Adipocyte (in vitro differentiated cells): ENCODE data around the gene AMH.

Source experiments
- DNase-seq: peaks from one replicate; pipeline ENCODE4 v3.0.0-alpha.2; 2015; ENCODE audit warnings: low read depth
- H3K27me3 ChIP-seq: replicated peaks from 2 replicates; pipeline ENCODE4 v1.7.0; 2013; ENCODE audit warnings: mild to moderate bottlenecking, low read length, moderate library complexity; ENCODE audit not compliant: control insufficient read depth, insufficient read depth
- H3K36me3 ChIP-seq: 2 replicates; pipeline ENCODE4 v1.7.0; 2013; ENCODE audit warnings: low read length, mild to moderate bottlenecking, moderate library complexity; ENCODE audit not compliant: control insufficient read depth, insufficient read depth, severe bottlenecking
- H3K4me1 ChIP-seq: 2 replicates; pipeline ENCODE4 v1.7.0; 2013; ENCODE audit warnings: mild to moderate bottlenecking, low read length, moderate library complexity; ENCODE audit not compliant: control insufficient read depth, insufficient read depth
- H3K4me3 ChIP-seq: 2 replicates; pipeline ENCODE4 v1.7.0; 2013; ENCODE audit warnings: mild to moderate bottlenecking, low read length, moderate library complexity
- H3K9ac ChIP-seq: 2 replicates; pipeline ENCODE4 v1.7.0; 2013; ENCODE audit warnings: mild to moderate bottlenecking, low read length, moderate library complexity
- H3K9me3 ChIP-seq: 2 replicates; pipeline ENCODE4 v1.7.0; 2013; ENCODE audit warnings: mild to moderate bottlenecking, low read length, moderate library complexity; ENCODE audit not compliant: control insufficient read depth

The AMH gene

DNA sequence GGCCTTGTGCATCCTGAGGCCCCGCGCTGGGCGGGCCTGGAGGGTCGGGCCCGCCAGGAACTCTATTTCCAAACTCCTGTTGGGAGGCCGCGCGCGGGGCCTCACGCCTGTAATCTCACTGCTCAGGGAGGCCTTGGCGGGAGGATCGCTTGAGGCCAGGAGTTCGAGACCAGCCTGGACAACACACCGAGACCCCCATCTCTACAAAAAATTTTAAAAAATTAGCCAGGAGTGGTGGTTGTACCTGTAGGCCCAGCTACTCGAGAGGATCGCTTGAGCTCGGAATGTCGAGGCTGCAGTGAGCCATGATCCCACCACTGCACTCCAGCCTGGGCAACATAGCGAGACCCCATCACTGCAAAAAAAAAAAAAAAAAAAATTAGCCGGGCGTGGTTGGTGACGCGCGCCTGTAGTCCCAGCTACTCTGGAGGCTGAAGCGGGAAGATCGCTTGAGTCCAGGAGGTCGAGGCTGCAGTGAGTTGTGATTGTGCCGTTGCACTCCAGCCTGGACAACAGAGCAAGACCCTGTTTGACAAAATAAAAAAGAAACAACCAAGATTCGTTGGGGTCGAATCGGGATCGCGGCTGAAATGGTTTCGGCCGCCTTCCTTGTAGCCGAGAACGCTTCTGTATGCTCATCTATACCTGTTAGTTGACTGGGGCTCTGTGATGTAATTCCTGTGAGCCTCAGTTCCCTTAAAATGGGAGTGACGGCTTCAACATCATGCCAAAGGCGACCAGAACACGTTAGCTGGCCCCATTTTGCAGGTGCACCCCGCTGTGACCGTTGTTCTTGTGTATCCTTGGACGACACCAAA is 11.9 kb upstream of the AMH start:
- peaks cover 54% of the 10 kb centered on the region for H3K4me1 ChIP-seq

DNA sequence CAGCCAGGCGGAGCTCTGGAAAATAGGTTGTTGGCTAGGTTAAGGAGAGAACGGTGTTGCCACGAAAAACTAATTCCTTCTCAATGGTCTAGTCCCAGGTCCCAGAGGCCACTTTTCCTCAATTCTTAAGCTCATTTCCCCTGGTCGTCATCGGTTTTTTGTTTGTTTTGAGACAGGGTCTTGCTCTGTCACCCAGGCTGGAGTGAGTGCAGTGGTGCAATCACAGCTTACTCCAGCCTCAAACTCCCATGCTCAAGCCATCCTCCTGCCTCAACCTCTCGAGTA is 11.3 kb upstream of the AMH start:
- peak overlapping the region; percentile 97 for H3K9ac ChIP-seq
- peaks cover 12% of the 10 kb centered on the region for H3K36me3 ChIP-seq
- H3K4me3 ChIP-seq, result peak overlapping the region; percentile 89
- H3K4me1 ChIP-seq, result peaks cover 54% of the 10 kb centered on the region
- H3K9me3 ChIP-seq, result no peaks in the 10 kb centered on the region
- no peaks in the 10 kb centered on the region for H3K27me3 ChIP-seq
- DNase-seq, result no peak

More for the DNA sequence above, 11.9 kb upstream of the AMH start:
- Histone ChIP-seq H3K36me3 (peaks cover 17% of the 10 kb centered on the region), H3K9ac (peak overlapping the region; percentile 97), H3K9me3 (no peaks in the 10 kb centered on the region), H3K4me3 (peak overlapping the region; percentile 89), H3K27me3 (no peaks in the 10 kb centered on the region)
- no peak for DNase-seq

DNA sequence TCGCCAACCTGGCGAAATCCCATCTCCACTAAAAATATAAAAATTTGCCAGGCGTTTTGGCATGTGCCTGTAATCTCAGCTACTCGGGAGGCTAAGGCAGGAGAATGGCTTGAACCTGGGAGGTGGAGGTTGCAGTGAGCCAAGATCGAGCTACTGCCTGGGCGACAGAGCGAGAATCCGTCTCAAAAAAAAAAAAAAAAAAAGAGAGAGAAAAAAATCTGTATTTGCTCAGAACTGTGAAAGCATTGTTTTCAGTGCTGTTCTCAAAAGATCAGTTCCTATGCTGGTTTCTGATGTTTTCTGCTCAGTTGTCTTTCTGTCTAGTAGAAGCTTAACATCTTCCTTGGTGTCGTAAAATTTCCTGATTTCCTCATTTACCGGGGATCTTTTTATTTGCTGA is 9.9 kb upstream of the AMH start:
- DNase-seq, result no peak
- peaks cover 54% of the 10 kb centered on the region for H3K4me1 ChIP-seq
- H3K9me3 ChIP-seq, result no peaks in the 10 kb centered on the region
- no peaks in the 10 kb centered on the region for H3K27me3 ChIP-seq
- H3K4me3 ChIP-seq, result peak overlapping the region; percentile 78
- H3K9ac ChIP-seq, result peak overlapping the region; percentile 79
- peaks cover 12% of the 10 kb centered on the region for H3K36me3 ChIP-seq

DNA sequence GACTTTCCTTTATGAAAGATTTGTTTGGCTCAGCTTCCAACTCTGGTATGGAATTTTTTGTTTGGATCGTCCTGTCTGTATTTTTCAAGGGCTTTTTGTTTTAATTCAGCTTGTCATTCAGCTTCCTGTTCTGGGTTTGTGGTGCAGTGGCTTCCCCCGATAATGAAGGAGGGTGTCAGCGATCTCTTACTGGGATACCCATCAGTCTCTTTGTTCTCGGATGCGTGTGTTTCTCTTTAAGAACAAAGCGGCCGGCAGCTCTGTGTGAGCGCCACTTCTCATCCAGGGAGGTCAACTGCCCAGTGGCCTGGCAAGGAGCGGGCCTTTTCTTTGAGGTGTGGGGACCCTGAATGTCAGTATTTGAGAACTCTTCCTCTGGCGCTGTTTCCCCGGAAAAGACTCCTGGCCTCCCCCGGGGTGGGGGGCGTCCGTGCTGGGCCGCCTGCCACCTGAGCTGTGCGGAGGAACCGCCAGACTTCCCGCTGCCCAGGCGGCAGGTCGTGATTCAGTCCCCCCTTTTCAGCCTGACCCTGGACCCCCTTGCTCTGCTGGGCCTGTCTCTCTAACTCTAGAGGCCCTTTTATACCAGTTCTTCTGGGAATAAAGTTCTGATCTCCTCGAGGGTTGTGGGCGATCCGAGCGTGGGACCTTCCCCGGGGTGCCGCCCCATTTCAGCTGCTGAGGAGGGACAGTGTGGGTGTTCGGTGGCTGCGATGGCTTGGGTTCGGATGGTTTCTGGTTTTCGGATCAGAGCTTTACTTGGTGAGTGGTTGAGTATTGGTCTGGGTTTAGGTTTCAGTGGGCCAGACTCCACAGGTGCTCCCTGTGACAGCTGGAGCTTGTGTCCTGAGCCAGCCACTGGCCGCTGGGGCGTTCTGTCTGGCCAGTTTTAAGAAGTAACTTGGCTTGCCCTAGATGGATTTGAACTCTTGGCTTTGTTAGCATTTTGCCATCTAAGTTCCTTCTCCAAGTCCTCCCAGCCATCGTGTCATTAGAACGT is 9.1 kb upstream of the AMH start:
- no peaks in the 10 kb centered on the region for H3K27me3 ChIP-seq
- peaks cover 47% of the 10 kb centered on the region for H3K4me1 ChIP-seq
- H3K36me3 ChIP-seq, result peaks cover 19% of the 10 kb centered on the region
- H3K9me3 ChIP-seq, result no peaks in the 10 kb centered on the region
- peak overlapping the region; percentile 78 for H3K4me3 ChIP-seq
- DNase-seq, result peak; percentile 59
- peak overlapping the region; percentile 79 for H3K9ac ChIP-seq

DNA sequence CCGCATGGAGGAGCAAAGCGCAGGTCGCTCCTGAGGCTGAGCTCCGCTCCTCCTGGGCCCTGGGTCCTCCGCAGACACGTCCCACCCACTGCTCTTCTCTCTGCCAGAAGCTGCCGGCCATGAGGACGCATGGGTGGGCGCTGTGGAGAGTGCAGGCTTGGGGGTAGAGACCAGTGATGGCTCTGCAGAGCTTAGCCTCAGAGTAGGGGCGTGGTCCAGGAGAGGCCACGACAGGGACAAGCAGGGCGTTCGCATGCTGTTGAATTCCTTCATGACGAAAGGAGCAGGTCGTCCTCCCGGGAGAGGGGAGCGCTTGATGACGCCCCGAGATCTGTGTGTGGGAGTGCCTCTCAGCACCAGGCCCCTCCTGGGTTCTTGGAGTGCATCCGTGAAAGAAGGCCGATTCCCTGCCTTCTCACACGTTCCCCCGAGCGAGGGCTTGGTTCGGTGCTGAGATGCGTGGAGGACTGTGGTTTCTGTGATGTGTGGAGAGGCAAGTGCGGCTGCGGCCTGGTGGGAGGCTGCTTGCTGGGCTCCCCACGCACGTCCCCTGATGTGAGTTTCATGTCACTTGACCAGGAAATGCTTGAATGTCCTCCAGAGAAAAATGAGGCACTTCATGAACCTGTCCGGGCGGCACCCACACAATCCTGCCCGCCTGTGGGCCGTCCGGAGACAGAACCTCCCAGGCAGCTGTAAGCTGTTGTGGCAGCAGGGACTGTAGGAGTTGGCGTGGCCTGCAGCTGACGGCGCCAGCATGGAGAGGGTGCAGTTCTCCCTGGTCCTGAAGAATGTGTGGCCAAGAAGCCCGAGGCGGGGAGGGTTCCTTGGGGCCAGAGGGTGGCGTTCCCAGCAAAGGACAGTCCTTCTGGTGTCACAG is 8.0 kb upstream of the AMH start:
- Histone ChIP-seq H3K27me3 (no peaks in the 10 kb centered on the region), H3K36me3 (peaks cover 29% of the 10 kb centered on the region), H3K4me3 (peak overlapping the region; percentile 78), H3K4me1 (peaks cover 44% of the 10 kb centered on the region), H3K9me3 (no peaks in the 10 kb centered on the region), H3K9ac (peak overlapping the region; percentile 30)
- DNase-seq, result no peak

DNA sequence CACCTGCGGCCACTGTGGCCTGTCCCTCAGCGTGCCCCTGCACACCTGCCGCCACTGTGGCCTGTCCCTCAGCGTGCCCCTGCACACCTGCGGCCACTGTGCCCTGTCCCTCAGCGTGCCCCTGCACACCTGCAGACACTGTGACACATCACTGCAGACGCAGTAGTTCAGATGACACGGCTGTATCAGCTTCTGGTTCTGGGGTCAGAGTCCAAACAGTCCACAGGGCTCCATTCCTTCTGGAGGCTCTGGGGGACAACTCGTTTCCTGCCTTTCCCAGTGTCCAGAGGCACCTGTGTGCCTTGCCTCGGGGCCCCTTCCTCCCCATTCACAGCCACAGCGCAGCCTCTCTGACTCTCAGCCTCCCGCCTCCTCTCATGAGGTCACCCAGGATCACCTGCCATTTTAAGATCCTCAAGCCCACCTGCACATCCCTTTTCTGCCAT is 7.0 kb upstream of the AMH start:
- Histone ChIP-seq H3K4me3 (no peak overlapping the region), H3K36me3 (peaks cover 39% of the 10 kb centered on the region), H3K4me1 (peaks cover 44% of the 10 kb centered on the region), H3K9me3 (no peaks in the 10 kb centered on the region), H3K9ac (no peak overlapping the region), H3K27me3 (no peaks in the 10 kb centered on the region)
- DNase-seq, result no peak

DNA sequence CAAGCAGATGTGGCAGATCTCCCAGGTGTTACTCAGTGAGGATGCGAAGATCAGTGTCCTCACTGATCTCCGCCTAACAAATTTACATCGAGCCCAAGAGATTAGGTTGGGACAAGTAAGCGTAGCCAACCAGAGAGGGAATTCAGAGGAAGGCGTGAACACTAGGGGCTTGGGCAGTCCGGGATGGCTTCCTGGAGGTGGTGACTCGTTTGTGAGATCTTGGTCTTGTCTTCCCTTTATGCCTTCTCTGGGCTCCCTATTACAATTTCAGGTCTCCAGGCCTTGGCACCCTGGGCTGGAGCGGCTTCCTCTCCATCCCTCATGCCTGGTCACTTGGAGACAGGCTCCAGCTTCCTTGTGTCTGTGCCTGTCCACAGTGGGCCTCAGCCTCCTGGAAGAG is 6.3 kb upstream of the AMH start:
- no peak overlapping the region for H3K9ac ChIP-seq
- peaks cover 44% of the 10 kb centered on the region for H3K36me3 ChIP-seq
- peaks cover 38% of the 10 kb centered on the region for H3K4me1 ChIP-seq
- H3K27me3 ChIP-seq, result no peaks in the 10 kb centered on the region
- no peak overlapping the region for H3K4me3 ChIP-seq
- no peak for DNase-seq
- no peaks in the 10 kb centered on the region for H3K9me3 ChIP-seq

DNA sequence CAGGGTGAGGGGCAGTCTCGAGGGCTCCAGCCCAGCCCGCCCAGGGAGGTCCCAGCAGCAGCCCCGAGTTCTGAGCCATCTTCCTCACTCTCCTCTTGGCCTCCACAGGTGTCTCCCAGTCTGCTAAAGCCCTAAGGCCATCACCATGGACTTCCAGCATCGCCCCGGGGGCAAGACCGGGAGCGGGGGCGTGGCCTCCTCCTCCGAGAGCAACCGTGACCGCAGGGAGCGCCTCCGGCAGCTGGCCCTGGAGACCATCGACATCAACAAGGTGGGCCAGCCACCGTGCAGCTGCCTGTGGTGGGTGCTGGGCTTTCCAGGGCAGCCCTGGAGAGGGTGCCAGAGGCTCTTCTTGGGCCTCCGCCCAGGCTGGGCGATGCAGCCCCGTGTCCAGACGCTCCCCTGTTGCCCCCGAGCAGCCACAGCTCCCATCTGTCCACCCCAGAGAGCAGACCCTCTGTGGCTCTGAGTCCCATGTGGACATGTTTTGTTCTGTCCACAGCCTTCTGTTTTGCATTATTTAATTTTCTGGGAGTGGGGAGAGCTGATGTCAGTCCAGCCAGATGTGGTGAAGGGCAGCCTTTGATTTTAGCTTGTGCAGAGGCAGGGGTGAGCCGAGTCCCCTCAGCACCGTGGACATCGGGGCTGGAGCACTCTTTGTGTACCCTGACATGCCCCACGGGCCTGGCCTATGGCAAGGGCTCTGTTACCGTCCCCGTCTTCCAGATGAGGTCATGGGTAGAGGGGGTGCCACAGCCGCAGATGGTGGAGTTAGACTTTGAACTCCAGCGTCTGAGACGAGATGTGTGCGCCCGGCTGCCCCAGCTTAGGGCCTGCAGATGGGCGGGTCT is 5.6 kb upstream of the AMH start:
- peaks cover 44% of the 10 kb centered on the region for H3K36me3 ChIP-seq
- H3K4me3 ChIP-seq, result no peak overlapping the region
- no peaks in the 10 kb centered on the region for H3K9me3 ChIP-seq
- DNase-seq, result no peak
- H3K4me1 ChIP-seq, result peaks cover 31% of the 10 kb centered on the region
- no peaks in the 10 kb centered on the region for H3K27me3 ChIP-seq
- no peak overlapping the region for H3K9ac ChIP-seq

DNA sequence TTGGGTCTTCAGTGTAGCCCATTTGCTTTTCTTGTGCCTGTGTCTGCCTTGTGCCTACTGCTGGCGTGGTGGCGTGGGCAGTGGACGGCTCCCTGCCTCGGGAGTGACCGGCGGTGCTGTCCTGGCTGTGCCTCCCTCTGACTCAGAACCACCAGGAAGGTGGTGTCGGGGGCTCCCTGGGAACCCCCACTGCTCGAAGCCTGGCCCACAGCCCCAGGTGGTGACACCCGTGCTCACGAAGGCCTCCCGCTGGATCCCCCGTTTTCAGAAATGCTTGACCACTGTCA is 5.1 kb upstream of the AMH start:
- Histone ChIP-seq H3K36me3 (peaks cover 45% of the 10 kb centered on the region), H3K9me3 (no peaks in the 10 kb centered on the region), H3K4me3 (no peak overlapping the region), H3K9ac (no peak overlapping the region), H3K27me3 (no peaks in the 10 kb centered on the region), H3K4me1 (peaks cover 26% of the 10 kb centered on the region)
- DNase-seq, result no peak

DNA sequence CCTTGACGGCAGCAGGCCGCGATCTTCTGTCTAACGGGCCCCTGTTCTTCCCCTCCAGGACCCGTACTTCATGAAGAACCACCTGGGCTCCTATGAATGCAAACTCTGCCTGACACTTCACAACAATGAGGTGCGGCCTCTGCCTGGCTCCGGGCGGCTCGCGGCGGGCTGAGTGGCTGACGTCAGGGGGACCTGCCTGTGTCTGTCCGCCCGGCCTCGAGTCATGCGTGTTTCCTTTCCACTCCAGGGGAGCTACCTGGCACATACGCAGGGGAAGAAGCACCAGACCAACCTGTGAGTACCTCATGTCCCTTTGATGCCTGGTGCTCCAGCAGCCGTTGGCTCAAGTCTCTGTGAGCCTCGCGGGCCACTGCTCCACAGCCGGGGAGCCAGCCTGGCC is 4.6 kb upstream of the AMH start:
- Histone ChIP-seq H3K4me3 (no peak overlapping the region), H3K27me3 (no peaks in the 10 kb centered on the region), H3K4me1 (peaks cover 22% of the 10 kb centered on the region), H3K9me3 (no peaks in the 10 kb centered on the region), H3K9ac (no peak overlapping the region), H3K36me3 (peaks cover 47% of the 10 kb centered on the region)
- no peak for DNase-seq
